CD4-positive, alpha-beta T cell treated with Interferon alpha-2 for 1 hour (primary cell): ENCODE measurements around the gene GLT1D1.

ENCODE experiments used
- DNase-seq, 2 donors: peaks; one replicate each; pipeline ENCODE4 v3.0.0-alpha.2; 2020 to 2022

The GLT1D1 gene

GRCh38 chr12:128969480-128970055, 116.3 kb downstream of the GLT1D1 start:
- DNase-seq, result no peak

GRCh38 chr12:128970110-128970509, 116.8 kb downstream of the GLT1D1 start:
- no peak for DNase-seq

GRCh38 chr12:128970941-128971340, 117.7 kb downstream of the GLT1D1 start:
- no peak for DNase-seq

- DNase-seq, result no peak
These were observed 118.5 kb downstream of the GLT1D1 start for GRCh38 chr12:128971802-128972201.

GRCh38 chr12:128973883-128974681, 120.8 kb downstream of the GLT1D1 start:
- no peak for DNase-seq

GRCh38 chr12:128974881-128975280, 121.6 kb downstream of the GLT1D1 start:
- no peak for DNase-seq

- DNase-seq, result no peak
These were observed 123.0 kb downstream of the GLT1D1 start for GRCh38 chr12:128976120-128976738.

- DNase-seq, result no peak
These were observed 124.2 kb downstream of the GLT1D1 start for GRCh38 chr12:128977441-128977840.

GRCh38 chr12:128978067-128978466, 124.8 kb downstream of the GLT1D1 start:
- no peak for DNase-seq

GRCh38 chr12:128980623-128981022, 127.3 kb downstream of the GLT1D1 start:
- DNase-seq, result no peak

GRCh38 chr12:128981971-128982533, 128.8 kb downstream of the GLT1D1 start:
- DNase-seq, result no peak

- no peak for DNase-seq
These were observed 129.7 kb downstream of the GLT1D1 start for GRCh38 chr12:128982933-128983332.

- DNase-seq, result no peak
These were observed 130.1 kb downstream of the GLT1D1 start for GRCh38 chr12:128983371-128983770.

GRCh38 chr12:128986957-128987356, 133.7 kb downstream of the GLT1D1 start:
- DNase-seq, result no peak

- no peak for DNase-seq
These were observed 136.0 kb downstream of the GLT1D1 start for GRCh38 chr12:128989287-128989686.

GRCh38 chr12:128991716-128992115, 138.4 kb downstream of the GLT1D1 start:
- no peak for DNase-seq

GRCh38 chr12:128992116-128992515, 138.8 kb downstream of the GLT1D1 start:
- DNase-seq, result no peak

GRCh38 chr12:128992550-128992949, 139.3 kb downstream of the GLT1D1 start:
- DNase-seq, result no peak

- DNase-seq, result no peak
These were observed 141.6 kb downstream of the GLT1D1 start for GRCh38 chr12:128994856-128995255.

GRCh38 chr12:128995619-128996018, 142.3 kb downstream of the GLT1D1 start:
- DNase-seq, result no peak

- DNase-seq, result no peak
These were observed 148.5 kb downstream of the GLT1D1 start for GRCh38 chr12:129001826-129002225.

- no peak for DNase-seq
These were observed 149.1 kb downstream of the GLT1D1 start for GRCh38 chr12:129002427-129002826.

GRCh38 chr12:129005416-129005815, 152.1 kb downstream of the GLT1D1 start:
- DNase-seq, result no peak

- no peak for DNase-seq
These were observed 152.6 kb downstream of the GLT1D1 start for GRCh38 chr12:129005829-129006228.
